NB4 (cell line): ENCODE data around the gene EVC2.
"Not testable (repeated sequence)": the region's sequence is repeated elsewhere in the genome, so short reads cannot be mapped to it uniquely, and the experiment has no call there.

Source experiments
- DNase-seq: peaks from one replicate; pipeline ENCODE4 v3.0.0; 2010; ENCODE audit warnings: low read depth
- H3K4me3 ChIP-seq: one replicate; pipeline ENCODE4 v1.5.1; 2011; ENCODE audit warnings: mild to moderate bottlenecking, low read depth, low read length, moderate library complexity
- MYC ChIP-seq: IDR thresholded peaks from 2 replicates; pipeline ENCODE4 v1.6.1; 2011; ENCODE audit warnings: low read depth, low read length
- POLR2A ChIP-seq: IDR thresholded peaks from 2 replicates; pipeline ENCODE4 v1.6.1; 2011; ENCODE audit warnings: mild to moderate bottlenecking; ENCODE audit not compliant: insufficient read length; ENCODE audit errors: extremely low read depth
- TF ChIP-seq, protein P1 (sequence below): IDR thresholded peaks from one replicate; pipeline ENCODE4 v1.5.1; 2012; ENCODE audit warnings: low read depth, low read length
- TF ChIP-seq, protein P2 (sequence below): IDR thresholded peaks from 2 replicates; pipeline ENCODE4 v1.6.1; 2011; ENCODE audit warnings: low read depth, low read length

The EVC2 gene

DNA sequence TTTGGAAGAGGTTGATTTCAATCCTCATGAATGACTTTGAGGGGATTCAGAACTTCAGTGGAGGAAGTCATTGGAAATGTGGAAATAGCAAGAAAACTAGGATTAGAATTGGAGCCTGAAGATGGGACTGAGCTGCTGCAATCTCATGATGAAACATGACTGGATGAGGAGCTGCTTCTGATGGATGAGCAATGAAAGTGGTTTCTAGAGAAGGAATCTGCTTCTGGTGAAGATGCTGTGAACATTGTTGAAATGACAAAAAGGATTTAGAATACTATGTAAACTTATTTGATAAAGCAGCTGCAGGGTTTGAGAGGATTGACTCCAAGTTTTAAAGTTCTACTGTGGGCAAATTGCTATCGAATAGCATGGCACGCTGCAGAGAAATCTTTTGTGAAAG, 29.7 kb upstream of the EVC2 start:
- no peak overlapping the region for H3K4me3 ChIP-seq
- DNase-seq, result no peak
- TF ChIP-seq, protein P1, sequence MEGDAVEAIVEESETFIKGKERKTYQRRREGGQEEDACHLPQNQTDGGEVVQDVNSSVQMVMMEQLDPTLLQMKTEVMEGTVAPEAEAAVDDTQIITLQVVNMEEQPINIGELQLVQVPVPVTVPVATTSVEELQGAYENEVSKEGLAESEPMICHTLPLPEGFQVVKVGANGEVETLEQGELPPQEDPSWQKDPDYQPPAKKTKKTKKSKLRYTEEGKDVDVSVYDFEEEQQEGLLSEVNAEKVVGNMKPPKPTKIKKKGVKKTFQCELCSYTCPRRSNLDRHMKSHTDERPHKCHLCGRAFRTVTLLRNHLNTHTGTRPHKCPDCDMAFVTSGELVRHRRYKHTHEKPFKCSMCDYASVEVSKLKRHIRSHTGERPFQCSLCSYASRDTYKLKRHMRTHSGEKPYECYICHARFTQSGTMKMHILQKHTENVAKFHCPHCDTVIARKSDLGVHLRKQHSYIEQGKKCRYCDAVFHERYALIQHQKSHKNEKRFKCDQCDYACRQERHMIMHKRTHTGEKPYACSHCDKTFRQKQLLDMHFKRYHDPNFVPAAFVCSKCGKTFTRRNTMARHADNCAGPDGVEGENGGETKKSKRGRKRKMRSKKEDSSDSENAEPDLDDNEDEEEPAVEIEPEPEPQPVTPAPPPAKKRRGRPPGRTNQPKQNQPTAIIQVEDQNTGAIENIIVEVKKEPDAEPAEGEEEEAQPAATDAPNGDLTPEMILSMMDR, result no peak
- TF ChIP-seq MYC (no peak), POLR2A (no peak)
- TF ChIP-seq, protein P2, sequence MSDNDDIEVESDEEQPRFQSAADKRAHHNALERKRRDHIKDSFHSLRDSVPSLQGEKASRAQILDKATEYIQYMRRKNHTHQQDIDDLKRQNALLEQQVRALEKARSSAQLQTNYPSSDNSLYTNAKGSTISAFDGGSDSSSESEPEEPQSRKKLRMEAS, result no peak

DNA sequence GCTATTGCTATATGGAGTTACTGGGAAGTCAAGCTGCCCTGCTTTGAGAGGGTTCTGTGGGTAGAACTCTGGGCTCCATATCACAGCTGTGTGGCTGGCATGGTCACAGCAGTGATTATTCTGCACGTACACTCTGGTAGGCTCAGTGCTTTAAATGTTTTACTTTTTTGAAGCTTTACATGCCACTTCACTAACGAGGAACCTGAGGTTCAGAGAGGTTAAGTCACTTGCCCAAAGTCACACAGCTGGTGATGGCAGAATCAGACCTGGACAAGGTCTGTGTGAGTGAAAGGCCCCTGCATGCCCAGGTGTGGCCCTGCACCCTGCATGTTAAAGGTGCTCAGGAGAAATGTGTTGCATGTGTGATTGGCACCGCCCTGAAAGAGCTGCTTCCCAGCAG, 27.1 kb upstream of the EVC2 start:
- no peak overlapping the region for H3K4me3 ChIP-seq
- no peak for DNase-seq
- no peak for TF ChIP-seq POLR2A
- no peak for TF ChIP-seq MYC
- TF ChIP-seq, protein P1, result no peak
- TF ChIP-seq, protein P2, result no peak

DNA sequence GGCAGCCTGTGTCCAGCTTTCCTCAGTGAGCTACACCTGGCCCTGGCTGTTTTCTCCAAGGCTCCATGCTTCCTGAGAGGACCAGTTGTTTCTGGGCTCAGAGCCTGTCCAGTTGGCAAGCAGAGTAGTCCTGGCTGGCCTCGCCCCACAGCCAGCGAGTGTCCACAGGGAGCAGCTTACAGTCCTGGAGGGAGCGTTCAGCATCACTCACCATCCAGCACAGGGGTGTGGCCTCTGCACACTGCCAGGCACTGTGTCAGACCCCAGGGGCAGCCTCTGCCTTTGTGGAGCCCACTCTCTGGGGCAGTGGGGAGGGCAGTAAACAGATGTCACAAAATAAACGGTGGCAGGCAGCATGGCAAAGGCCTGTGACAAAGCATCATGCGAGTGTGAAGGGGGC, 26.5 kb upstream of the EVC2 start:
- DNase-seq, result no peak
- no peak overlapping the region for H3K4me3 ChIP-seq
- TF ChIP-seq MYC (no peak), POLR2A (no peak)
- TF ChIP-seq, protein P1, result no peak

DNA sequence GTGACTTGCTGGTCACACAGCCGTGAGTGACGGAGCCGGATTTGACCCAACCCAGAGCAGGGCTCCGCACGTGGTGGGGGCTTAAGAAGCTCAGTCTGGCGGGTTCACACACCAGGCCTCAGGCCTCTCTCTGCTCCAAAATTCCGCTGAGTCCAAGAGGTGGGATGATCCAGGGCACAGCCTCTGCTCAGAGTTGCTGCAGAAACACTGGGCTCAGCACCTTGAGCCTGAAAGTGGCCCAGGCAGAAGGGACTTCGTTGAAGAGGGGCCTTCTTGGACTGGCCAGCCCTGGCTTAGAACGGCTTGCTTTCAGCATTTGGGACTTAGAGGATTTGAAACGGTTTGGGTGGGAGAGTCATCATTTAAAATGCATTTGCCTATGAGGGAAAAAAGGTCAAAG, 23.8 kb upstream of the EVC2 start:
- TF ChIP-seq, protein P1, result no peak
- no peak for TF ChIP-seq MYC
- H3K4me3 ChIP-seq, result no peak overlapping the region
- no peak for DNase-seq

DNA sequence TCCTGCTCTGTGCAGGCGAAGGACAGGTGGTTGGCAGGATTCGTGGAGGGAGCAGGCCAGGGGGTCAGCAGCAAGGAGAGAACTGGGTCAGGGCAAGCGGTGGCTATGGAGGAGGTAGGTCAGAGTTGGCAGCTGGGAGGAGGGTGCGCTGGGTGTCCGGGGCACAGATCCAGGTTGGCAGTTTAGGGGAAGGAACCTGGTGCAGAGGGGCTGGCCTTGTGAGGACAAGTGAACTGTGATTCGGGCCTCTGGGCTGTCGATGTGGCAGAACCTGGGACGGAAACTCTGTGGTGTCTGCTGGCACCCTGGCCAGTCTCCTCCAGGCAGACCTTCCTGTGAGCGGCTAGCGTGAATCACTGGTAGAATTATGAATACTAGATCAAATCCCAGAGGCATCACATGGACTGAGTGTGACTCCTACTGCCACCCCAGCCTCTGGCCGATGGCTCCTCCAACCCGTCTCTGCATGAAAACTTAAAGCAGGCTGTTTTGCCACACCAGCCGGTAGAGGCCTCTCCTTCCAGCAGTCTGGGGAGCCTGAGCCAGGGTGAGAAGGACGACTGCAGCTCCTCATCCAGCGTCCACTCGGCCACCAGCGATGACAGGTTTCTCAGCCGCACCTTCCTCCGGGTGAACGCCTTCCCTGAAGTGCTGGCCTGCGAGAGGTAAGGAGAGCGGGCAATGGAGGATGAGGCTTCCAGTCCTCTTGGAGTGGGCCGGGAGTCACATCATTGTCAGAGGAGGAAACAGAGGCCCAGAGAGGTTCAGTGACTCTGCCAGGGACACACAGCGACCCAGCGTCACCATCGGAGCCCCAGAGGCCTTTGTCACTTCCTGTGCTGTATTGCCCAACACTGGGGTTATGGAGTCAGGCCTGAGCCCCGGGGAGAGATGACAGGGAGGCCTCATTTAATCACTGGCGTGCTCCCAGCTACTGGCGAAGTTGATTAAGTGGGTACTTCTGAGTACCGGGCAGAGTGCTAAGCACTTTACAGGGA, 22.9 kb upstream of the EVC2 start:
- peak; percentile 67 for DNase-seq
- no peak for TF ChIP-seq POLR2A

DNA sequence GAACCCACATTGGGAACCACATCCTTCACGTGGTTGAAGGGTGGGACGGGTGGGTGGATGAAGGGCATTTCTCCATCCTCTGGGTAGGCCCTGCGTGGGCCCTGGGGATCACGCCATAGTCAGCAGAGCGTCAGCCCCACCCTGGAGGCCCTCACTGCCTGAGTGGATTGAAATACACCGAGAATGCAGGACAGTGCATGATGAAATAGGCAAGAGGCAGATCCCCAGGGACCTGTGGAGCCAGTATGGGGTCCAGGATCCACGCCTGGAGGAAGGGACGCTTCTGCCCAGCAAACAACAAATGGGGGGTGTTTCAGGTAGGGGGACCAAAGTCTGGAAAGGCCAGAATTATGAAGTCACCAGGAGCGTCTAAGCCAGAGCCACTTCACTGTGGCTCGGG, 22.1 kb upstream of the EVC2 start:
- DNase-seq, result peak; percentile 36
- no peak overlapping the region for H3K4me3 ChIP-seq
- TF ChIP-seq, protein P1, result no peak
- TF ChIP-seq, protein P2, result no peak
- no peak for TF ChIP-seq POLR2A
- no peak for TF ChIP-seq MYC

More for the DNA sequence above, 22.9 kb upstream of the EVC2 start:
- no peak overlapping the region for H3K4me3 ChIP-seq

DNA sequence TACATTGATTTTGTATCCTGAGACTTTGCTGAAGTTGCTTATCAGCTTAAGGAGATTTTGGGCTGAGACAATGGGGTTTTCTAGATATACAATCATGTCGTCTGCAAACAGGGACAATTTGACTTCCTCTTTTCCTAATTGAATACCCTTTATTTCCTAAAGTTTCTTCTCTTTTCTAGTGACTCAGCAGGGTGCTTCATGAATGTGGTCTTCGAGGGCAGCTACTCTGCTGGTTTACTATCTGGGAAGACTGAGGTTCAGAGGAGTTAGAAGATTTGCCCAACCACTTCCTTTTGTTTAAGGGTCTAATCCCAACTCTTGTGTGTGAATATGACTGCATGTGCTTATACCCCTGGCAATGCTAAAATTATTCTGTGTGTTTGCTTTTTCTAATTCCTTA, 20.1 kb upstream of the EVC2 start:
- not testable (repeated sequence) for H3K4me3 ChIP-seq
- peak; percentile 85 for DNase-seq
